ENCODE data around the gene SHMT1.

Gene SHMT1

DNA sequence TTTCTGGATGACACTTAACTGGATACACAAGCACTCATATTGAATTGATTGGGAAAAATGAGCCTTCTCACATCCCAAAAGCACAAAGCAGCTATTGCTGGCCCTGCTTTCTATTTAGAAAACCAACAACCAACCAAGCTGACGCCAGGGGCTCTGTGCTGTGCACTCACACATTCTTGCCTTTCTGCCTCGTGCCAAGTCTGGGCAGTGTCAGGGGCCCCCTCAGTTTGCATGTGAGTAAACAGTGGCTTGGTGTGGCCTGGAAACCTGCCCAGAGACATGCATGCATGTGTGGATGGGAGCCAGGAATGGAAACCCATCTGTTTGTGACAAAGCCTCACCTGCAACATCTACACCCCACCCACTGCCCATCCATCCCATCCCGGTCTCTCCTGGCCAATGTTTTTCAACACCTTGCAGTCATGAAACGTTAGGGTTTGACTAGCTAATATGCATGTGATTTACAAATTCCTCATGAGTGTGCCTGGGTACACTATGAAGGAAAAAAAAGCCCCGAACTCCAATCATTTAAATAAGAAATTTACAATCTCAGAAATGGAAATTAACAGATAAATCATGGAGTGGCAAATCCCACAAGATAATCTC is 82.5 kb downstream of the SHMT1 start:
- DNase-seq: no peak

DNA sequence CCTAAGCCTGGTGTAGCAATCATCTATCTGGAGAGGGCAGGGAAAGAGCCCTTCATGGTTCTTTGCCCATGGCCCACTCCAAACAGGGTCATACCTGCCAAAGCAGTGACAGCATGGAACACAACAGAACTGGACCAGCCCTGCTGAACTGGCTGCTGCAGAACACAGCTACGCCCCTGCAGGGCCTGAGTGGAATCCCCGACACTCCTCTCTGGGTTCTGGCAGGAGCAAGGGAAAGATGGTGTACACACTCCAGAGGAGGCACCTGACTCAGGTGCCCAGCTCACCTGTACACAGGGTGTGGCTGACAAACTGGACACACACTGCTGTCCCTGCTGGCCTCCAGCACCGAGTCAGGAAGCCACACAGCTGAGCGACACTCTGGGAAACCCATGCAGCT is 83.1 kb downstream of the SHMT1 start:
- no peak for DNase-seq

DNA sequence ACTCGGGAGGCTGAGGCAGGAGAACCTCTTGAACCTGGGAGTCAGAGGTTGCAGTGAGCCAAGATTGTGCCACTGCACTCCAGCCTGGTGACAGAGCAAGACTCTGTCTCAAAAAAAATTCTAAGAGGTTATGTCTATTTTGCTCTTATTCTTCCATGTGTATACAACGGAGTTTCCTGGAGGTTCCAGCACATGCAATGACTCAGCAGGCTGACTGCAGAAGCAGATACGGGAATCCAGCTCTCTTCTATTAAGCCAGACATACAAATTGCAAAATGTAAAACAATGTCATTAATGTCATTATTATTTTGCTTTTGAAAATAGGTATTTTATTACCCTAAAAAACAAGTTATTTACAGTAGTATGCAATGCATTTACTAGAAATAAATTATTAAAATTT is 84.5 kb downstream of the SHMT1 start:
- no peak for DNase-seq
